Right lung (tissue), 5 donors: ENCODE data around the gene OR51G2. TPM values are rescaled to one million over a fixed set of nuclear protein-coding genes. Genes with fewer than 3 reads are reported as not detected.

Source experiments
- DNase-seq, 2 donors: peaks; one replicate each; pipeline ENCODE4 v3.0.0-alpha.2; 2013
- polyA plus RNA-seq, 5 donors: library from polyadenylated mRNA; unstranded; fragments of 120-200 nt; gene quantifications; one replicate each; pipeline versions ENCODE4 v1.2.1 to v1.2.3, GENCODE V29; 2013; ENCODE audit warnings: inconsistent platforms in 1 of 5, low replicate concordance in 1 of 5; ENCODE audit not compliant: insufficient read length in 5 of 5, insufficient read depth in 1 of 5

The OR51G2 gene
- polyA plus RNA-seq, 5 donors, result not detected

- no peak for DNase-seq
These were observed 53.3 kb downstream of the OR51G2 start for GRCh38 chr11:4865855-4866254.

- no peak for DNase-seq
These were observed 55.3 kb downstream of the OR51G2 start for GRCh38 chr11:4863876-4864275.

Other genes with a start within 250 kb of the OR51G2 start
- gene OR51E2, start 221.5 kb downstream of the OR51G2 start, polyA plus RNA-seq, result under 1 TPM; 0.09 to 0.28 (median 0.14) TPM
- gene MMP26, start 214.6 kb downstream of the OR51G2 start, polyA plus RNA-seq, result under 1 TPM in 1 of 5 donors, not detected in 4; 0.18 TPM
- gene OR51F1, start 149.4 kb downstream of the OR51G2 start, polyA plus RNA-seq, result not detected
- gene OR52R1, start 115.0 kb downstream of the OR51G2 start, polyA plus RNA-seq, result not detected
- gene OR51F2, start 98.0 kb downstream of the OR51G2 start, polyA plus RNA-seq, result not detected
- gene OR51S1, start 70.1 kb downstream of the OR51G2 start, polyA plus RNA-seq, result not detected
- not detected for gene OR51T1, start 37.5 kb downstream of the OR51G2 start, polyA plus RNA-seq
- gene OR51A7, start 15.6 kb downstream of the OR51G2 start, polyA plus RNA-seq, result not detected
- not detected for gene OR51G1, start 5.0 kb upstream of the OR51G2 start, polyA plus RNA-seq
- not detected for gene OR51A4, start 28.3 kb upstream of the OR51G2 start, polyA plus RNA-seq
- not detected for gene OR51A2, start 36.4 kb upstream of the OR51G2 start, polyA plus RNA-seq
- gene OR51L1, start 75.5 kb upstream of the OR51G2 start, polyA plus RNA-seq, result under 1 TPM; 0.01 to 0.04 (median 0.04) TPM
- gene OR52J3, start 127.2 kb upstream of the OR51G2 start, polyA plus RNA-seq, result not detected
- not detected for gene OR52E2, start 140.3 kb upstream of the OR51G2 start, polyA plus RNA-seq
- not detected for gene OR52E1, start 150.2 kb upstream of the OR51G2 start, polyA plus RNA-seq
- gene OR52A5, start 219.0 kb upstream of the OR51G2 start, polyA plus RNA-seq, result not detected
- under 1 TPM in 4 of 5 donors, not detected in 1; 0.01 to 0.04 (median 0.03) TPM for gene OR52A1, start 235.4 kb upstream of the OR51G2 start, polyA plus RNA-seq